ENCODE data around the gene SH2B2.
"Not testable (repeated sequence)": the region's sequence is repeated elsewhere in the genome, so short reads cannot be mapped to it uniquely, and the experiment has no call there.

The SH2B2 gene

DNA sequence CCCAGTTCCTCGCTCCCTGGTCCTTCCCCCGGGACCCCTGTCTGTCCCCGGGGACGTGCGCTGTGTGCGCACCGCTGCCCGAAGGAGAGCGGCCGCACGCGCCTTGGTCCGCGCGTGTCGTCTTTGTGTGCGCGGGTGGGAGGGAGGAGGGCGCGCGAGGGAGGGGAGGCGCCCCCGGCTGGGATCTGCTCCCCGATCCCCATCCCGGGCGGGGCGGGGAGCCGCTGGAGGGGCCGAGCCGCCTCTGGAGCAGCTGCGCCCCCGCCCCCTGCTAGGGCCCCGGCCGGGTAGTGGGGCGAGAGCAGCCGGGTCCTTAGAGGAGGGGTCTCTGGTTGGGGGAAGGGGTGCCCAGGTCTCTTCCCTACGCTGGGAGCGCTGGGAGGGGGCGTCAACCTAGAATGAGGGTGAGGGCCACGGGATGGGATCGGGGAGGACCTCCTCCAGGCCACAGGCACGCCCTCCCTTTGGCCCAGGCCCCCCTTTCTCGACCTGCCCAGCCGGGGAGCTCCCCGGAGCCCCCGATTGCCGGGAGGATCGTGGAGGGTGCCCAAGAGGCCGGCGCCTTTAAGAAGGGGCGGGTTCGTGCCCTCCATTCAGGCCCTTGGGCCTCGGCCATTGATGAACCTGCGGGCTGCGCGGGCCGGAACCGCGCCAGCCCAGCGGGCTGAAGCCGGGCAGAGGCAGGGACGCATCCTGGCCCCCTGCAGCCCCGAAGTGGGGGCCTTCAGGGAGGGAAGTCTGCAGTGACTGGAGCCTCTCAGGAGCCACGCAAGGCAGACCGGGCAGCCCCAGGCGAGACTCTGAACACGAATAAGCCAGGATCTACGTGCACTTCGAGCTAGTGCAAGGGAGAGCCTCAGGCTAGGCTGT, 678 bp downstream of the SH2B2 start:
- peak; percentile 10 for DNase-seq

DNA sequence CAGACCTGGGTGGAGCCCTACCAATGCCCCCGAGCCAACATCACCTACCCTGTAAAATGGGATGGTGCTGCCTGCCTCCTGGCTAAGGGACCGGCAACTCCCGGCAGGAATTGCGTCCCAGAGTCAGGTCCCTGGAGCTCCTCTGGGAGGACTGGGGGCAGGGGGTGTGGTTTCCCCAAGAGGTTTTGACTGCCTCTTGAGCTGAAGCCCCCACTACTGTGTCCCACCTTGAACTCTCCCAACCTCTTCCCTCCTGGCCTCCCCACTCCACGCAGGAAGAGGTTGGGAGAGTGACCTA, 1.3 kb downstream of the SH2B2 start:
- no peak for DNase-seq

DNA sequence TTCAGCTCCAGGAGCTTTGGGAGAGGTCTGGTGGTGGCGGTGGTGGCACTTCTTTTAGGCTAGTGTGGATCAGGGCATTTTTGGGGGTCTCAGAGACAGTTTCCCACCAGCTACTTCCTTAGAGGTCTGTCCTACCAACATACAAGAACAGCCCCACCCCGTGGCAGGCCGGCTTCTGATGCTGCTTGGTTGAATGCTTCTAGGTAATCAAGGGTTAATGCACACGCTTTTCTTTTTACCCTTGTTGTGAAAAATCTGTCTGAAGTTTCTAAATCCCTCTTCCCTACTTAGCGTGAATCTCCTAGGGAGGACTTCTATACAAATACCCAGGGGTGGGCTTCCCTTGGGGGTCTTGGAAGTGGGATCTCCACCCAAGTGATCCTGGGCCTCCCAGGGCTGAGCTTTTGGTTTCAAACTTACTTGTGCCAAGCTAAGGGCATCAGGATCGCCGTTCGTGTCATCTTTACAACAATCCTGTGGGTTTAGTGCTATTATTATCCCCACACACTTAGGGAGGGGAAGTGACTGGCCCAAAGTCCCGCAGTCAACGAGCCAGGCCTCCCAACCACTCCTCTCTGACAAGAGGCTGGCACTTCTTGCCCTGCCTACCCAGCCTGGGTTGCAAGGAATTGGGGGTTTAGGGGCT, 1.7 kb downstream of the SH2B2 start:
- peak in 1 of 2 experiments; percentile 13 for DNase-seq

DNA sequence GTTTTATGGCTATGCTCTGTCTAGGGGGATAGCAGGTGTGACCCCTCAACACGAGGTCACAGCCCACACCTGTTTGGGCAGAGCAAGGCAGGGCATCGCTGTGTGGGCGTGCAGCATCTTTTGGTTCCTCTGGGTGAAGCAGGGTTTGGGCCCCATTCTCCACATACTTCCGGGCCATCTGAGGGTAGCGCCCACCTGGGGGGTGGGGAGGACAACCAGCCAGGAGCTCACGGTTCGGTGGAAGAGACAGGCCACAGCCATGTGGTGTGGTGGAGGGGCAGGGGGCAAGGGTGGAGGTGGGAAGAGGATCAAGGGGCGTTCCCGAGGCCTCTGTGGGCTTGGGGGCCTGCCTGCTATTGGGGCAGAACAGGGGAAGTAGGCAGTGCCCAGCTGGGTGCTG, 2.4 kb downstream of the SH2B2 start:
- no peak for DNase-seq

DNA sequence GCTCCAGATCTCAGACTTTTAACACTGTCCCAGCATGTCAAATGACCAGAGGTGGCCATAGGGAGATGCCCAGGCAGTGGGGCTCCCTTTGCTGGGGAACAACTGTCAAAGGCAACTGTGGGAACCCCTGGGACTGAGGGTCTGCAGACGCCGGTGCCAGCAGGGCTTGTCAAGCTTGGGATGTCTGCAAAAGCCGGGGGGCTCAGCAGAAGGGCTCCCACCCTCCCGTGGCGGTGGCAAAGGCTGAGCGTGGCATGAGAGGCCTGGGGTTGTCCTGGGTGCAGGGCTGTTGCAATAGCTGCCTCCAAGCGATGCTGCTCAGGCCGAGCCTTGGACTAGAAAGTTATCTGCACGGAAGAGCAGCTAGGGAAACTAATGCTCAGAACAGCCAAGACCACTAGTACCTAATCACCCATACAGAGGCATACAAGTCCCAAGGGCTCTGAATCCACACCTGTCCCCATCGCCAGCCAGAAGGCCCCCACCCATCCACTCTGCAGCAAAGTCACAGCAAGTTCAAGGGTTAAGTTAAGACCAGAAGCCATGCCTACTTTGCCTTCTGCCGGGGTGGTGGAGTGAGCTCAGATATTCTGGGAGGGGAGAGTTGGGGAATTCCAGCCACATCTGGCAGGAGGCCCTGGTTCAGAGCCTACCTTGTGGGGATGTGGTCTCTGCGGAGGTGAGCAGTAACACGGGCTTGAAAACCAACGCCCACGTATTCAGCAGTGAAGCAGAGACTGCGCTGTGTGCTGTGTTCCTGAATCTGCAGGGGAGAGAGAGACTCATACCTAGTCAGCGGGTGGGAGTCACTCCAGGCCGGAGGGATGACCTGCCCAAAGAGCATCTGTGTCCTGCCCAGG, 4.6 kb downstream of the SH2B2 start:
- no peak for DNase-seq

DNA sequence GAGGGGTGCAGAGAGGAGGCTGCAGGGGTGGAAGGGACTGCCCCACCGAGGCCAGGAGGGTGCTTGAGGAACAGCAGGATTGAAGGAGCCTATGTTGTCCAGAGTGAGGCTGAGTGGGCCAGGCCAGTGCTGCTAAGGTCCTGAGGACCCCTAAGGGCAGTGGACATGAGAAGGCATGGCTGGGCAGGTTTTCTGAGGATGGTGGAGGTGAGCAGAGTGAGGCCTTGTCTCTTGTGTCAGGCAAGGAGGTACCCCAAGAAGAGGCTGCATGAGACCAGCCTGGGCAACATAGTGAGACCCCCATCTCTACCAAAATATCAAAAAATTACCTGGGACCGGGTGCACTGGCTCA, 5.2 kb downstream of the SH2B2 start:
- DNase-seq: no peak

DNA sequence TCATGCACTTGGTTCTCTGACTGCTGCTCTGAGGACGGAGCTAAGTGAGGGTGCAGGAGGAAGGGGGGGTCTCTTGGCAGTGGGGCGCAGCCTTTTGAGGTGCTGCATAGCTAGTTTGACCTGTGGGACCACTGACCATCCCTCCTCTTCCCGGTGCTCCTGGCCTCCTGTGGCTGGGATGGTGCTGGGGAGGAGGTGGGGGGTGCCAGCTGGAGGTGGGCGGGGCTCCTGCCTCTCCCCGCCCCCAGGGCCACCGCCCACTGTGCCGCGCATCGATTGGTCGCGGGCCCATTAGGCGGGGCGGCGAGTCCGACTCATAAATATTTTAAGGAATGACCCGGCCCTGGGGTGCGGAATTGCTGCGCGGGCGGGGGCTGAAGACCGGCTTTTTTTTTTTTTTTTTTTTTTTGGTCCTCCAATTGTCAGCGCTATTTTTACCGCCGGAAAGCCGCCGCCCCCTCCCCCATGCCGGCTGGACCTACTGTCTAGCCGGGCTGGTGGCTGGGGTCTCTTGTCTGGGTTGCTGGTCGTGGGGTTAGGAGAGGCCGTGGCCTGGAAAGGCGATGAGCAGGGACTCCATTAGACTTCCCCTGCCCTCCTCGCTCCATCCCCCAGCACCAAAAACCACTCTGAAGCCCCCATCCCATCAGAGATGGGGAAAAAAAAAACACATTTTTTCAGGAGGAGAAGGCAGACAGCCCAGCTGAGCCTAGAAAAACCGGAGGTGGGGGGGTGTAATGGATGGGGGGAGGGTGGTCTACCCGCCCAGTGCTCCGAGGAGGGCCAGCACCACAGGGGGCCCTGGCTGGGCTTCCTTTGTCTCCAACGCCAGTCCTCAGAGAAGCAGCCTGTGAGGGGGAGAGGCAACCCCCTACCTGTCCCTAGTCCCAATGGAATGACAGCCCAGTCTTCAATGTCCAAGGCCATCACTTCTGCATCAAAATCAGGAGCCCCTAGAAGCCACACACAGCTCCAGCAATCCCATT, 6.4 kb downstream of the SH2B2 start:
- no peak for DNase-seq

DNA sequence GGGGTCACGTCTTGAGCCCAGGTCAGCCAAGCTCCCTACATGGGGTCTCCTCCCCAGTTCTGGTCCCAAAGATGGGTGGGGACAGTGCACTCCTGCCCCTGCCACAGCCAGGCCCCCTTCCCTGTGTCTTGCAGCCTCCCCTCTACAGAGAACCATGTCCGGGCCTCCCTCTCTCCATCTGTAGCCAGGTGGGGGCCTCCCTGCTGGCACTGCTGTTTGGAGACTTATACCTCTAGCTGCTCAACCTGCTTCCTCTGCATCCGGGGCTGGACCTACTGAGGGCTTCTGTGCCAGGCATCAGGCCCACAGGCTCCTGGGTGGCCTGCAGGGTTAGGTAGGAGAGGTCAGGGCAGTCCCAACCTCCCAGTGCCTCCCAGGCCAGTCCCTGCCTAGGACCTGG, 7.9 kb downstream of the SH2B2 start:
- no peak for DNase-seq

DNA sequence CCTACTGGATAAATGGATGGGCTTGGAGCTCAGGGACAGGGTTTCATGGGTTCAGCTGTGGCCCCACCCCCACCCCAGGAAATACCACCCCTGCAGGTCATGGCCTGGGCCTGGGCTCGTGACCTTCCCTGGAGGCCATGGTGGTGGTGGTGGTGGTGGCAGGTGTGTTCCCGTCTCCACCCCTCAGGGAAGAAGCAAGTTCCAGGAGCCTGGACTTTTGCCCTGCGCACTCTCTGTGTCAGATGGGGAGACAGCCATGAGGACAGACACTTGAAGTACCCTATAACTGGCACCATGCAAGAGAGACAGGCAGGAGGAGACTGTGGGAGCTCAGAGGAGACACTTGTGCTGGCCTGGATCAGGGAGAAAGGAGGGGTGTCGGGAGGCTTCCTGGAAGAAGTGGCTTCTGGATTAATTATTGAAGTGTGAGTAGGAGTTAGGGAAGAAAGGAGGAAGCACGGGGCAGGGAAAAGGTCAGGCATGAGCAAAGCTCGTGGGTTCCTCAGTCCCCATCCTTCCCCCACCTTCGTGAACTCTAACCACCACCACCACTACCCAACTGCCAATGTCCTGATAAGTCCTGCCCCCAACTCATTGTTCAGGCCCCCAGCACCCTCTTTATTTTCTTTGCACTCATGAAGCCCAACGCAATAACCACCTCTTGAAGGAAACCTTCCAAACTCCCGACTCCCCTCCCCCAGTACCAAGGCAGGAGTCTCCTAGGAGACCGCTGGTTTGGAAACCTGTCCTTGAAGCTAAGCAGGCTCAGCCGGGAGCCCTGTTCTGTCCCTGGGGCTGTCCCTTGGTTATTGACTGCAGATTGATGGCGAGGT, 8.9 kb downstream of the SH2B2 start:
- no peak for DNase-seq

DNA sequence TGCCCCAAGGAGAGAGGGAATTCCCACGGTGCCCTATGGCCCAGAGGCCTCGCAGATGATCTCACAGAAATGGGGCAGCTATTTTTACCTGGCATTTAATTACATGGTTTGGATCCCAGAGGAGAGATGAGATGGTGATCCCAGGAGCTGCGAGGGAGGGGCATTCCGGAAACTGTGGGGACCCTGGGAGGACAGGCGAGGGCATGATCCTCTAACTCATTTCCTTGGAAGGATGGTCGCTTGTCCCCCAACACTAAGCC, 9.4 kb downstream of the SH2B2 start:
- DNase-seq: no peak

DNA sequence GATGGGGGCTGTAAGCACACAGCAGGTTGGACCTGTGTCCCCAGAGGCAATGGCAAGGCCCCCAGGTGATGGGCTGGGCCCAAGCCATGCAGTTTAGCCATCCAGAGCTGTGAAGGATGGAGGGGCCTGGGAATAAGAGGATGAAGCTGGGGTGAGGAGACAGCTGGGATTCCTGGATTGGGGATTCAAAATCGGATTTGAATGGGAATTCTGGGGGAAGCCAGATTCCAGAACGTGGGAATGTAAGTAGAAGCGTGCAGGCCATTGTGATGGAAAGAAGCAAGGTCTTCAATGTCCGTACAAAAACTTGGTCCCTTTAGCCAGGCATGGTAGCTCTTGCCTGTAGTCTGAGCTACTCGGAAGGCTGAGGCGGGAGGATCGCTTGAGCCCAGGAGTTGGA, 9.8 kb downstream of the SH2B2 start:
- no peak for DNase-seq

DNA sequence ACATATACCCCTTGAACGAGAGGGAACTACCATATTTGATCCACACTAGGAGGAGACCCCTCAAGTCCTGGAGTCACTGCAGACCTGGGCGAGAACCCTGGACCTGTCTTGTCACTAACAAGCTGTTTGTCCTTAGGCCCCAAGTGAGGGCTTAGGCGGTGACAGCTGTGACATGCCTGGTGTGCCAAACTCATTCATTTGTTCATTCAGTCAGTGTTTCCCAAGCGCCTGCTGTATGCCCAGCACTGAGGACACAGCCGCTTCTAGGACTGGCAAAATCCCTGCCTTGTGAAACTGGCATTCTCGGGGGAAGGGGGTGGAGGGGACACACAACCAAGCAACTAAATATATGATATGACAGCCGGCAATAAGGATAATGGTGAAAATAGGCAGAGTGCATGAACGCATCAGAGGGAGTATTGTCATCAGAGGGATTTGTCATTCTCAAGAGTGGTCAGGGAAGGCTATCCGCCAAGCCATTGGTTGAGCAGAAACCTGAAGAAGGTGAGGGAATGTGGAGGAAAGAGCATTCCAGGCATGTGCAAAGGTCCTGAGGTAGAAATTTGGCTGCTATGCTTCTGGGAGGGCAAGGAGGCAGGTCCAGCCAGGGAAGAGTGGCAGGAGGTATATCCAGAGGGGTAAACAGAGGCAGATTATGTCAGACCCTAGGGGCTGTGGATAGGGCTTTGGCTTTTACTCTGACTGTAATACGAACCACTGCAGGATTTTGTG, 11.0 kb downstream of the SH2B2 start:
- DNase-seq: no peak

DNA sequence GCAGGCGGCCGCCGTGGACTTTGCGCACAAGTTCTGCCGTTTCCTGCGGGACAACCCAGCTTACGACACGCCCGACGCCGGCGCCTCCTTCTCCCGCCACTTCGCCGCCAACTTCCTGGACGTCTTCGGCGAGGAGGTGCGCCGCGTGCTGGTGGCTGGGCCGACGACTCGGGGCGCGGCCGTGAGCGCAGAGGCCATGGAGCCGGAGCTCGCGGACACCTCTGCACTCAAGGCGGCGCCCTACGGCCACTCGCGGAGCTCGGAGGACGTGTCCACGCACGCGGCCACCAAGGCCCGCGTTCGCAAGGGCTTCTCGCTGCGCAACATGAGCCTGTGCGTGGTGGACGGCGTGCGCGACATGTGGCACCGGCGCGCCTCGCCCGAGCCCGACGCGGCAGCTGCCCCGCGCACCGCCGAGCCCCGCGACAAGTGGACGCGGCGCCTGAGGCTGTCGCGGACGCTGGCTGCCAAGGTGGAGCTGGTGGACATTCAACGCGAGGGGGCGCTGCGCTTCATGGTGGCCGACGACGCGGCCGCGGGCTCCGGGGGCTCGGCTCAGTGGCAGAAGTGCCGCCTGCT, 14.1 kb downstream of the SH2B2 start:
- no peak for DNase-seq

DNA sequence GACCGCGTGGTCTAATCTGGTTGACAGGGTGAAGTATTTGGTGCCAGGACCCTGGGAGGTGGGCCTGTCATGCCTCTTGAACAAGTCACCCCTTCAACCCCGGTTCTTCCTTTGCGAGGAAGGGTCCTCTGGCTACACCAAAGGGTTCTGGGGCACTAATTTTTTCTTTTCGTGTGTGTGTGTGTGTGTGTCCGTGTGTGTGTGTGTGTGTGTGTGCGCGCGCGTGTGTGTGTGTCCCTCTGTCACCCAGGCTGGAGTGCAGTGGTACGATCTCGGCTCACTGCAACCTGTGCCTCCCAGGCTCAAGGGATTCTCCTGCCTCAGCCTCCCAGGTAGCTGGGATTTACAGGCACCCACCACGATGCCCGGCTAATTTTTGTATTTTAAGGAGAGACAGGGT, 14.7 kb downstream of the SH2B2 start:
- not testable (repeated sequence) for DNase-seq

DNA sequence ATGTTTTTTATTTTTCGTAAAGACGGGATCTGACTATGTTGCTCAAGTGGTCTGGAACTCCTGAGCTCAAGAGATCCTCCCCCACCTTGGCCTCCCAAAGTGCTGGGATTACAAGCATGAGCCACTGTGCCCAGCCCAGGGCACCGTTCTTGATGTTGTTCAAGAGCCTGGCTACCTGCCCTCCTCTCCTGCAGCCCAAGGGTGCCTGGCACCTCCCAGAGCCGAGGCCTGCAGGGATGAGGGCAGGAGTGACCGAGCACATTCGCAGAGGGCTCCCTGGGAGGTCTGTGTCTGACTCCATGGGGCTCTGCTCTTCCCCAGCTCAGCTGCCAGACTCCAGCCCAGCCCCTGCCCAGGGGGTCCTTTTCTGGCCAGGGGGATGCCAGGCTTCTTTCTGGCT, 15.4 kb downstream of the SH2B2 start:
- DNase-seq: no peak

DNA sequence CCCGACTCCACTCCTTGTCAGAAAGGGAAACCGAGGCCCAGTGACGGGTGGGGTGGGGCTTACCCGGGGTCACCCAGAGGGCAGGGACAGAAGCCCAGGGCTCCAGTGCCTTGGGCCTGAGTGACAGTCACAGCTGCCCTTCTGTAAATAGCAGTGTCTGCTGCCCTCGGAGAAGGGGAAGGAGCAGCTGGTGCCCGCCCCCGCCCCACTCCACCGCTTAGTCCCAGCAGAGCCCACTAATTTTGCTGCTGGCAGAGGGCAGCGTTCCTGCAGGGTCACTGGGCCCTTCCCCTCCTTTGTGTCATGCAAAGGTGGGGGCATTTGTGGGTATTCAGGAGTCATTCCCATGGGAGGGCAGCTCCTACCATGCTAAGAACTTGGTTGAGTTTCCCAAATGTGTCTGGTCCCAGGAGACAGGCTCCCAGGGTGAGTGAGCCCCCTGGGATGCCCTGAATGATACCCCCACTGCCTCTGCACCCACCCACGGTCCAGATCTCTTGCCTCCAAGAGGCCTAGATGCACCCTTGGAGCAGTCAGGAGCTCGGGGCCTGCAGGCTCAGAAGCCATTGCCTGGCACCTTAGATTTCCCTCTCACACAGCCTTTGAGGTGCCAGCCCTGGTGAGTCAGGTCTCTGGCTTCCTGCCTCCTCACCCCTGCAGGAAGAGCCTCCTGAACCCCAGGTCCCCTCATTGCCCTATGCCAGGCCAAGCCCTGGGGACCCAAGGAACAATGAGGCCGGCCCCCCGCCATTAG, 17.2 kb downstream of the SH2B2 start:
- DNase-seq: no peak

DNA sequence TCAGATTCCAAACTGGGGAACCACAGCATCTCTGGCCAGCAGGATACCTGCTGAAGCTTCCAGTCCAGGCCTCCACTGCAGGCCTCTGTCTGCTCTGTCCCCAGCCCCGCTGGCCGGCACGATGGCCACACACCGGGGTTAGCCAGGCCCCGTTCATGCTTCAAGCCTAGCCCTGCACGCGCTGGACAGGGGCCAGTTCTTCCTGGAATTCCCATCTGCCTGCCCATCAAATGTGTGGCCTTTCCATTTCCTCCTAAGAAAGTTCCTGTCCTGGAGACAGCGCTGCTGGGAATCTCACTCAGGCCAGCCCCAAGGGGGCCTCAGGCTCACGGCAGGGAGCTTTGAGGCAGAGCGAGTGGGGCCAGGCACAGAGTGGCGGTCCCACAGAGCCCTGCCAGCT, 18.0 kb downstream of the SH2B2 start:
- no peak for DNase-seq

DNA sequence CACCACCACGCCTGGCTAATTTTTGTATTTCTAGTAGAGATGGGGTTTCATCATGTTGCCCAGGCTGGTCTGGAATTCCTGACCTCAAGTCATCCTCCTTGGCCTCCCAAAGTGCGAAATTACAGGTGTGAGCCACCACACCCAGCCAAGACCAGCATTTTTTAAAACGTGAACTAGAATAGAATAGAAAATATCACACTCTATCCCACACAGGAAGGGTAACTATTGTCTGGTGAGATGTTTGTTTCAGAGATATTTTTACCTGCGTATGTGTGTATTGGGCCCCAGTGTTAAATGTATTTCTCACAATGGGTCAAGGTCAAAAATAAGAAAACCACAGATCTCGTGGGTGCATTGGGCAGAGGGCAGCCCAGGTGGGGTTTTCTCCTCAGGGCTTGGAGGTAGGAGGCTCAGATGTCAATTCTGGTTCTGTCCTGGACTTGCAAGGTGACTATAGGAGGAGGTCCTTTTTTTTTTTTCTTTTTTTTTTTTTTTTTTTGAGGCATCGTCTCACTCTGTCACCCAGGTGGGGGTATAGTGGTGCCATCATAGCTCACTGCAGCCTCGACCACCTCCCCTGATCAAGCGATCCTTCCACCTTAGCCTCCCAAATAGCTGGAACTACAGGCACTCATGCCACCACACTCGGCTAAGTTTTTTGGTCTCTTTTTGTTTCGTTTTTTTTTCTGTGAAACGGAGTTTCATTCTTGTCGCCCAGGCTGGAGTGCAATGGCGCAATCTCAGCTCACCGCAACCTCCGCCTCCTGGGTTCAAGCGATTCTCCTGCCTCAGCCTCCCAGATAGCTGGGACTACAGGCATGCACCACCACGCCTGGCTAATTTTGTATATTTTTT, 19.0 kb downstream of the SH2B2 start:
- no peak for DNase-seq
